ENCODE data around the gene BRAF.

BRAF gene

DNA sequence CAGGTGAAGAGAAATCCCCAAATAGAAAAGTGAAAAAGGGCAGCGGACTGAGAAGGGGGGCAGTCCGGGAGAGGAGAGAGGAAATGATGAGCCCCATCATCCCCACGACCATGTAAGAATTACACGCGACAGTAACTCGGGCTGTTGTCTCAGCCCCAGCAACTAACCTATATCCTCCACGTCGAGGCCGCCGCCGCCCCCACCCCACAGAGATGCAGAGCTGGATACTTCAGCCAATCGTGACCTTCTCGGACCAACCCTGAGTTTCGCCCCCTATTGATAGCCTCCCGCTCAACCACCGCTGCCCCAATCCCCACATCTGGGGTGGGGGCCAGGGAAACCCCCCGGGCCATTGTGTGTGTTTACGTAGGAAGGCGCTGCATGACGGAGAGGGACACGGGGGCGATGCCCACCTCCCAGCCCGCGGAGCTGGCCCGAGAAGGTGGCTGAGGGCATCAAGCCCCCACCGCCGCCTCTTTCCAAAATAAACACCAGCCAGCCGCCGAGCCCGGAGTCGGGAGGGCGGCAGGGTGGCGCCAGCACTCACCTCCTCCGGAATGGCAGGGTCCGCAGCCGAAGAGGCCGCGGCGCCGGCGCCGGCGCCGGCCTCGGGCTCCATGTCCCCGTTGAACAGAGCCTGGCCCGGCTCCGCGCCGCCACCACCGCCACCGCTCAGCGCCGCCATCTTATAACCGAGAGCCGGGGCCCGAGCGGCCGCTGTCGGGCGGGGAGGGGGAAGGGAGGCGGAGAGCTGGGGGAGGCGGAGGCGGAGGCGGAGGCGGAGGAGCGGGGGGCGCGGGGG, 509 bp downstream of the BRAF start:
- TF ChIP-seq, protein P1, sequence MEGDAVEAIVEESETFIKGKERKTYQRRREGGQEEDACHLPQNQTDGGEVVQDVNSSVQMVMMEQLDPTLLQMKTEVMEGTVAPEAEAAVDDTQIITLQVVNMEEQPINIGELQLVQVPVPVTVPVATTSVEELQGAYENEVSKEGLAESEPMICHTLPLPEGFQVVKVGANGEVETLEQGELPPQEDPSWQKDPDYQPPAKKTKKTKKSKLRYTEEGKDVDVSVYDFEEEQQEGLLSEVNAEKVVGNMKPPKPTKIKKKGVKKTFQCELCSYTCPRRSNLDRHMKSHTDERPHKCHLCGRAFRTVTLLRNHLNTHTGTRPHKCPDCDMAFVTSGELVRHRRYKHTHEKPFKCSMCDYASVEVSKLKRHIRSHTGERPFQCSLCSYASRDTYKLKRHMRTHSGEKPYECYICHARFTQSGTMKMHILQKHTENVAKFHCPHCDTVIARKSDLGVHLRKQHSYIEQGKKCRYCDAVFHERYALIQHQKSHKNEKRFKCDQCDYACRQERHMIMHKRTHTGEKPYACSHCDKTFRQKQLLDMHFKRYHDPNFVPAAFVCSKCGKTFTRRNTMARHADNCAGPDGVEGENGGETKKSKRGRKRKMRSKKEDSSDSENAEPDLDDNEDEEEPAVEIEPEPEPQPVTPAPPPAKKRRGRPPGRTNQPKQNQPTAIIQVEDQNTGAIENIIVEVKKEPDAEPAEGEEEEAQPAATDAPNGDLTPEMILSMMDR (IDR thresholded peaks at IDR 0.05; ENCODE audit: low read depth, low read length): peak; percentile 56
- H3K4me3 ChIP-seq (ENCODE audit: low read depth, low read length): peak overlapping the region; percentile 98

GRCh38 chr7:140923358-140924006, 1.2 kb downstream of the BRAF start:
- H3K4me3 ChIP-seq (ENCODE audit: low read depth, low read length): peak overlapping the region; percentile 98
- TF ChIP-seq, protein P1 (IDR thresholded peaks at IDR 0.05; ENCODE audit: low read depth, low read length): no peak

GRCh38 chr7:140922741-140923345, 1.9 kb downstream of the BRAF start:
- TF ChIP-seq, protein P1 (IDR thresholded peaks at IDR 0.05; ENCODE audit: low read depth, low read length): no peak
- peak overlapping the region; percentile 98 for H3K4me3 ChIP-seq (ENCODE audit: low read depth, low read length)

DNA sequence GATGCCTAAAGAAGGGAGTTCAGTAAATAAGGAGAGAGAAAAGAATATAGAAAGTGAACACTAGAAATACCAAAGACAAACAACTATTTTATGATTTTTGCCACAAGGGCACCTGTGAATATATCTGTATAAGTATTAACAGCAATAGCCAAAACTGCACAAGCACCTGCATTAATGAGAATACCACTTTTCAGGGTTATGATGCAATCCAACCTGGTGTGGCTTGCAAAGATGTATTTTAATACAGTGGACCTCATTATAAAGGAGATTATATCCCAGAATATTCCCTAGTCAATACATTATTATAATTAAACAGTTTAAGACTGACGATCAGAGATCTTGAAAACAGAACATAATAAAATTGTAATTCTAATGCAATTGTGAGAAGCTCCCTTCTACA, 4.0 kb downstream of the BRAF start:
- TF ChIP-seq, protein P1 (IDR thresholded peaks at IDR 0.05; ENCODE audit: low read depth, low read length): no peak
- no peak overlapping the region for H3K4me3 ChIP-seq (ENCODE audit: low read depth, low read length)

GRCh38 chr7:140918236-140918635, 6.5 kb downstream of the BRAF start:
- TF ChIP-seq, protein P1 (IDR thresholded peaks at IDR 0.05; ENCODE audit: low read depth, low read length): no peak
- no peak overlapping the region for H3K4me3 ChIP-seq (ENCODE audit: low read depth, low read length)

DNA sequence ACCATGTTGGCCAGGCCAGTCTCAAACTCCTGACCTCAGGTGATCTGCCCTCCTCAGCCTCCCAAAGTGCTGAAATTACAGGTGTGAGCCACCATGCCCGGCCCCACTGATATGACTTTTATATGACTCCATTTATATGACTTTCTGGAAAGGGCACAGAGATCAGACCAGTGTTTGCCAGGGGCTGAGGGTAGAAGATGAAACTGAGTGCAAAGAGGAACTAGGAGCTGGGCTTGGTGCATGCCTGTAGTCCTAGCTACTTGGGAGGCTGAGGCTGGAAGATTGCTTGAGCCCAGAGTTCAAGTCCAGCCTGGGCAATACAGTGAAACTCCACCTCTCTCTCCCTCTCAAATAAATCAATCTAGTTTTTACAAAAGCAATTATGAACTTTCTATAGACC, 7.5 kb downstream of the BRAF start:
- TF ChIP-seq, protein P1 (IDR thresholded peaks at IDR 0.05; ENCODE audit: low read depth, low read length): no peak
- no peak overlapping the region for H3K4me3 ChIP-seq (ENCODE audit: low read depth, low read length)

Data from WI38 (cell line).